H1 (cell line): ENCODE results near the gene TAF6. TPM values are rescaled to one million over a fixed set of nuclear protein-coding genes. Genes with fewer than 3 reads are reported as not detected.

Experiments used
- NRF1 ChIP-seq: IDR thresholded peaks from 2 replicates; pipeline ENCODE4 v1.6.1; 2011; ENCODE audit warnings: mild to moderate bottlenecking, low read depth, low read length, improper control_type of control experiment
- RNF2 ChIP-seq: fragments of 200-900, 300-1000 bp; sonication (generic); IDR thresholded peaks from 2 replicates; pipeline ENCODE4 v1.7.1; 2016; ENCODE audit warnings: borderline replicate concordance, low read depth, mild to moderate bottlenecking, antibody characterized with exemption, low read length; ENCODE audit not compliant: poor library complexity, severe bottlenecking; ENCODE audit errors: missing control alignments
- SIN3A ChIP-seq, 2 experiments: IDR thresholded peaks in 1 of 2; conservative IDR thresholded peaks in 1 of 2; 2 replicates each; pipeline ENCODE4 v1.6.1; 2011 to 2012; ENCODE audit warnings: low read length in 2 of 2, improper control_type of control experiment in 1 of 2, low read depth in 1 of 2, mild to moderate bottlenecking in 1 of 2
- TBP ChIP-seq: IDR thresholded peaks from 2 replicates; pipeline ENCODE4 v1.6.1; 2011; ENCODE audit warnings: low read depth, low read length, improper control_type of control experiment
- polyA plus RNA-seq, 7 experiments: library from polyadenylated mRNA; depleted of rRNA in 3 of 7; stranded (reverse) in 5 of 7; unstranded in 2 of 7; fragments of >200 nt in 5 of 7; fragments of 200-250 nt in 2 of 7; gene quantifications; 1 replicate in 5 of 7; 2 replicates in 1 of 7; 4 replicates in 1 of 7; pipeline versions ENCODE4 v1.2.1 to v1.2.3, GENCODE V29; 2011 to 2013; ENCODE audit warnings: missing spikeins in 2 of 7, mixed read lengths in 2 of 7
- total RNA-seq: library from RNA; stranded (reverse); fragmentation: NEBNext Ultra II Directional; extraction: Animal tissue kit (Norgen Biotek cat#: 25700); gene quantifications from 2 replicates; pipeline ENCODE4 v1.2.1, GENCODE V29; 2021

TAF6 gene
- total and polyA plus RNA-seq, 2 of the 8 experiments (the other 6 are each of a cell fraction or from before 2014, with no cell fraction given), result 66.7 to 101 TPM

DNA sequence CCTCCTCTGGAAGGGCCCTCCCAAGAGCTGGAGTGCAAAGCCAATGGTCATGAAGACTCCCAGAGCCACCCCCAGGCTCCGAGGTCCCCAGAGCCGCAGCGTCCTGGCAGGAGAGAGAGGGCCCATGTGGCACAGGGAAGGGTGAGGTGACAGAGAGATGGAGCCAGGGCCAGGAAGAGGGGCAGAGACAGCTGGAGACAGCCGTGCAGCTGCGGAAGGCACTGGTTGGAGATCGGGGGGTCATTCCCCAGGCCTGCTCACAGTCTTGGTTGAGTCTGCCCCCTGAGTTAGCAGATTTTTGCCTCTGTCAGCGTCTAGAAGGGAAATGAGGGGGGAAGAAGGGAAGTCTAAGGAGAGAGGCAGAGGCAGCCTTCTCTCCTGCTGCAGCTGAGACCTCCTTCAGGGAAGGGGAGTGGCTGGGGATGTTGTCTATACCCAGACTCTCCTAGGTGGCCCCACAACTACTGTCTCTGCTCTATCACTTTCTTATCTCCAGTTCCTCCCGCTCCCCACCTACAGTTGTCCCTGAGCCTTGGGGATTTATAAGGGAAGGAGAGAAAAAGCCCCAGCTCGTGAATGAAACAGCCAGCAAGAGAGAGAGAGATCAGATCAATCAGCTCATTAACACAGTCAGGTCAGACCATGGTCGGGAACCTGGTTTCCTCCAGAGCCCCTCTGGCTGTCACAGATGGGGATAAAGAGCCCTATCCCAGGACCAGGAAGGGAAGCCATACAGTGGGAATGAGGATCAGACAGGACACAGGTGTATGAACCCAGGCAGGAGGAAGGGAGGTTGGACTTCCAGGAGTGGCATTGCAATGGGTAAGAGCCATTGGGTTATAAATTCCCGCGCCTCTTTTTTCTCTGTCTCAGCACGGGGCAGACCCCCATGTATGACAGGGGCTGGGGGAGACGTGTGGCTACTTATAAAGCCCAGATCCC lies 48.1 kb upstream of the TAF6 start (continued):
- TF ChIP-seq SIN3A (conservative IDR thresholded peaks at IDR 0.05 in 1 of 2, IDR thresholded peaks at IDR 0.05 in 1 of 2; ENCODE audit: low read depth in 1 of 2, low read length in 2 of 2), result no peak
- no peak for TF ChIP-seq TBP
- TF ChIP-seq RNF2, result no peak
- TF ChIP-seq NRF1, result no peak
